Cardiac fibroblast (primary cell): Measurements from ENCODE around the gene AAK1.

ENCODE experiments used
- DNase-seq, 2 donors: peaks; one replicate each; pipeline versions ENCODE4 v3.0.0 to v3.0.0-alpha.2; 2010; ENCODE audit warnings: low read depth in 2 of 2
- H3K4me3 ChIP-seq, 2 donors: replicated peaks in 1 of 2; 1 replicate in 1 of 2; 2 replicates in 1 of 2; pipeline ENCODE4 v1.5.1; 2011; ENCODE audit warnings: low read depth in 2 of 2, low read length in 2 of 2, mild to moderate bottlenecking in 2 of 2, moderate library complexity in 1 of 2
- TF ChIP-seq, protein P1 (sequence below): IDR thresholded peaks from one replicate; pipeline ENCODE4 v1.5.1; 2011; ENCODE audit warnings: low read depth, mild to moderate bottlenecking, low read length, inconsistent platforms

Gene AAK1

DNA sequence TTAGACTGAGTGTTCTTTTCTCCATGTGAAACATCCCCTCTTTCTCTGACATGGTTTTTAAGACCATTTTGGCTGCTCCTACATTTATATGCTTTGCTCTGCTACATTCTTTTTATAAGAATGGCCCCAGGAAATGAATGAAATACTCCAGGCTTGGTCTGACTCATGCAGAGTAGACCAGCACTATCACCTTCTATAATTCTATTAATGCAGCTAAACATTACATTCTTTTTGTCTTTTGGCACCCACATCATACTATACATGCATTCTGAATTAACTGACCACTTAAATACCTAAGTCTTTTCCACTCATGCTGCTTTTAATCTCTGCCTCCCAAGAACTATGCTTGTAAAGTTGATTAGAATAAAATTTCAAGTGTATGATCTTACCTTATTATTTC is 94.1 kb downstream of the AAK1 start:
- peak; percentile 62 to 70 for DNase-seq
- TF ChIP-seq, protein P1, sequence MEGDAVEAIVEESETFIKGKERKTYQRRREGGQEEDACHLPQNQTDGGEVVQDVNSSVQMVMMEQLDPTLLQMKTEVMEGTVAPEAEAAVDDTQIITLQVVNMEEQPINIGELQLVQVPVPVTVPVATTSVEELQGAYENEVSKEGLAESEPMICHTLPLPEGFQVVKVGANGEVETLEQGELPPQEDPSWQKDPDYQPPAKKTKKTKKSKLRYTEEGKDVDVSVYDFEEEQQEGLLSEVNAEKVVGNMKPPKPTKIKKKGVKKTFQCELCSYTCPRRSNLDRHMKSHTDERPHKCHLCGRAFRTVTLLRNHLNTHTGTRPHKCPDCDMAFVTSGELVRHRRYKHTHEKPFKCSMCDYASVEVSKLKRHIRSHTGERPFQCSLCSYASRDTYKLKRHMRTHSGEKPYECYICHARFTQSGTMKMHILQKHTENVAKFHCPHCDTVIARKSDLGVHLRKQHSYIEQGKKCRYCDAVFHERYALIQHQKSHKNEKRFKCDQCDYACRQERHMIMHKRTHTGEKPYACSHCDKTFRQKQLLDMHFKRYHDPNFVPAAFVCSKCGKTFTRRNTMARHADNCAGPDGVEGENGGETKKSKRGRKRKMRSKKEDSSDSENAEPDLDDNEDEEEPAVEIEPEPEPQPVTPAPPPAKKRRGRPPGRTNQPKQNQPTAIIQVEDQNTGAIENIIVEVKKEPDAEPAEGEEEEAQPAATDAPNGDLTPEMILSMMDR, result no peak

DNA sequence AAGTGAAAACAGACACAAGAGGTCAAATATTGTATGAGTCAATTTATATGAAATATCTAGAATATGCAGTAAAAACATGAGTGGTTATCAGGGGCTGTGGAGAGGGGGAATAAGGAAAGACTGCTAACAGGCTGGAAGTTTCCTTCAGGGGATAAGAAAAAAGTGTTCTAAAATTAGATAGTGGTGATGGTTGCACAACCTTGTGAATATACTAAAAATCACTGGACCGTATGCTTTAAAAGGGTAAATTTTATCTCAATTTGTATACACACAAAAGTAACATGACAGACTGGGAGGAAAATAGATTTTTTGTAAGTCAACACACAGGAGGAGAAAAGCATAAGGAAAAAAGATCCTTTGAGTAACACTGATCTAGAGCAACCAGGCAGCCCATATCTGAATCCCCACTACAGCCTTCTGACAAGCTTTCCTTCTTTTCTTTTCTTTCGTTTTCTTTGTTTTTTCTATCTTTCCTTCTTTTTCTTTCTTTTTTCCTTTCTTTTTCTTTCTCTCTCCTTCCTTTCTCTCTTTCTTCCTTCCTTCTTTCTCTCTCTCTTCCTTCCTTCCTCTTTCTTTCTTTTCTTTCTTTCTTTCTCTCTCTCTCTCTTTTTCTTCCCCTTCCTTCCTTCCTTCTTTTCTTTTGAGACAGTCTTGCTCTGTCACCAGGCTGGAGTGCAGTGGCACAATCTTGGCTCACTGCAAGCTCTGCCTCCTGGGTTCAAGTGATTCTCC is 95.4 kb downstream of the AAK1 start:
- DNase-seq, result peak; percentile 20 to 34
- no peak overlapping the region for H3K4me3 ChIP-seq
- TF ChIP-seq, protein P1, result no peak

More for the DNA sequence above, 94.1 kb downstream of the AAK1 start:
- no peak overlapping the region for H3K4me3 ChIP-seq

GRCh38 chr2:69546646-69547045 is 96.9 kb downstream of the AAK1 start:
- TF ChIP-seq, protein P1, result no peak

DNA sequence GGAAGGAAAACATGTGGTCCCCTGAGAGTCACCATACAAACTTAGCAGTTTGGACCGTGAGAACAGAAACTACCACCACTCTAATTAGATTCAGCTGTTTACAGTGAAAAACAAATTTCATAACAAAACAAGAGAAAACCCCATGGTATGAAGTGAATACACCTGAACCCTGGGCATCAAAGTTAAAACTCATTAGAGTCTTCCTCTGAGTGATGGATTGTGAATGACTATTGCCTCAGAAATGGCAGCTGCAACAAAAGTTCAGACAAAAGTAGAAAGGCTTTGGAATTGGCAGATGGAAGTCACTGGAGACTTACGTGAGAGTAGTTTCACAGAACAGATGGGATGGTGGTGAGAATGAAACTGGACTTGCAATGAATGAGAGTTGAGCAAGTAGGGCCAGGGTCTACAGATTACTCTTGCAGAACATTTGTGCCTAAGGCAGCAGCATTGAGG is 98.0 kb downstream of the AAK1 start:
- H3K4me3 ChIP-seq, result no peak overlapping the region
- DNase-seq, result no peak
- TF ChIP-seq, protein P1, result no peak

More at GRCh38 chr2:69546646-69547045, 96.9 kb downstream of the AAK1 start:
- no peak overlapping the region for H3K4me3 ChIP-seq
- no peak for DNase-seq

DNA sequence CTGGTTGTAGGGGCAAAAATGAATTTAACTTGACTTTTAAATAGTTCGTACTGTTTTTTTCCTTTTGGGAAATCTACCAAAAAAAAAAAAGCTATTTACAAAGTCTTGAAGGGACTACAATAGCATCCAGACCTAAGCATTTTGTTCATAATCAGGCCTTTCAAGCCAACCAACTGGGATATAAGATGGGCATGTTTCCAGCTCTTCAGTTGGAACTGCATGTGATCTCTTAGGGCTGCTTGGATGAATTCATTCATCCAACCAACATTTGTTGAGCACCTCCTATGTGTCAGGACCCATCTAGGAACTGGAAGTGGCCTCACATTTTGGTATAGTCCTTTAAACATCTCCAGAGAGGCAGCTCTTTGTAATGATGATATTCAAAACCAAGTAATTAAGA is 98.6 kb downstream of the AAK1 start:
- no peak overlapping the region for H3K4me3 ChIP-seq
- peak in 1 of 2 donors; percentile 61 for DNase-seq
- TF ChIP-seq, protein P1, result no peak

DNA sequence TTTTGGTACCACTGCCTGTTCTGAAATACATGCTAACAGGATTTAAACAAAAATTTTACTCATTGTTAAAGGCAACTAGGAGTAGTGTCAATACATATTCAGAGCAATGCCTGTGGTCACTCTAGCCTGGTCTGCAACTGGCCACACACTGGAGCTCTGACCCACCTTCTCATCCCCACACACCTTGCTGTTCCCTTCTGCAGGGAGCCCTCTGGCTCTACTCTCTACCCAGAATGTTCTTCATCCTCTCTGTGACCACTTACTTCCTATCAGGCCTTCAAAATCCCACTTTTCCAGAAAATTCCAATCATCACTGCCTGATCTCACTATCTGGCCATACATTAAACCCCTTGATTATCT is 104.0 kb downstream of the AAK1 start:
- H3K4me3 ChIP-seq, result no peak overlapping the region
- TF ChIP-seq, protein P1, result no peak
- DNase-seq, result no peak
